ENCODE results near the gene ELP1. TPM values are rescaled to one million over a fixed set of nuclear protein-coding genes. Genes with fewer than 3 reads are reported as not detected.
"Not testable (repeated sequence)": the region's sequence is repeated elsewhere in the genome, so short reads cannot be mapped to it uniquely, and the experiment has no call there.

ELP1 gene
- total RNA-seq, 1 donor from 2014 or later: 30.8 TPM

- no peak for DNase-seq (ENCODE audit: low read depth, low spot score)
Observed at GRCh38 chr9:108933231-108933717, 650 bp downstream of the ELP1 start.

- no peak for DNase-seq (ENCODE audit: low read depth, low spot score)
Observed at GRCh38 chr9:108928386-108928785, 5.5 kb downstream of the ELP1 start.

- DNase-seq (ENCODE audit: low read depth, low spot score): no peak
Observed at GRCh38 chr9:108924466-108924865, 9.5 kb downstream of the ELP1 start.

GRCh38 chr9:108921200-108921599, 12.7 kb downstream of the ELP1 start:
- no peak for DNase-seq (ENCODE audit: low read depth, low spot score)

GRCh38 chr9:108920401-108920800, 13.5 kb downstream of the ELP1 start:
- not testable (repeated sequence) for DNase-seq (ENCODE audit: low read depth, low spot score)

GRCh38 chr9:108919517-108919916, 14.4 kb downstream of the ELP1 start:
- no peak for DNase-seq (ENCODE audit: low read depth, low spot score)

GRCh38 chr9:108913391-108913790, 20.5 kb downstream of the ELP1 start:
- no peak for DNase-seq (ENCODE audit: low read depth, low spot score)

- no peak for DNase-seq (ENCODE audit: low read depth, low spot score)
Observed at GRCh38 chr9:108911820-108912219, 22.1 kb downstream of the ELP1 start.

- DNase-seq (ENCODE audit: low read depth, low spot score): no peak
Observed at GRCh38 chr9:108910914-108911313, 23.0 kb downstream of the ELP1 start.

GRCh38 chr9:108910402-108910801, 23.5 kb downstream of the ELP1 start:
- no peak for DNase-seq (ENCODE audit: low read depth, low spot score)

GRCh38 chr9:108905494-108905893, 28.4 kb downstream of the ELP1 start:
- no peak for DNase-seq (ENCODE audit: low read depth, low spot score)

GRCh38 chr9:108904161-108904560, 29.8 kb downstream of the ELP1 start:
- DNase-seq (ENCODE audit: low read depth, low spot score): no peak

- DNase-seq (ENCODE audit: low read depth, low spot score): no peak
Observed at GRCh38 chr9:108903420-108904103, 30.4 kb downstream of the ELP1 start.

GRCh38 chr9:108900176-108900575, 33.7 kb downstream of the ELP1 start:
- DNase-seq (ENCODE audit: low read depth, low spot score): no peak

GRCh38 chr9:108899023-108899695, 34.8 kb downstream of the ELP1 start:
- not testable (repeated sequence) for DNase-seq (ENCODE audit: low read depth, low spot score)

GRCh38 chr9:108897324-108898096, 36.4 kb downstream of the ELP1 start:
- DNase-seq (ENCODE audit: low read depth, low spot score): no peak

- no peak for DNase-seq (ENCODE audit: low read depth, low spot score)
Observed at GRCh38 chr9:108894225-108894997, 39.5 kb downstream of the ELP1 start.

- no peak for DNase-seq (ENCODE audit: low read depth, low spot score)
Observed at GRCh38 chr9:108889649-108890067, 44.3 kb downstream of the ELP1 start.

- not testable (repeated sequence) for DNase-seq (ENCODE audit: low read depth, low spot score)
Observed at GRCh38 chr9:108886594-108887271, 47.2 kb downstream of the ELP1 start.

GRCh38 chr9:108885643-108886348, 48.1 kb downstream of the ELP1 start:
- DNase-seq (ENCODE audit: low read depth, low spot score): peak; percentile 11
